IMR-90 (cell line): ENCODE results near the gene GPSM1.

ENCODE experiments used
- BHLHE40 ChIP-seq: fragments of 150-350 bp; IDR thresholded peaks from 2 replicates; pipeline ENCODE4 v1.6.1; 2016; ENCODE audit warnings: mild to moderate bottlenecking, low read depth, low read length
- CEBPB ChIP-seq: IDR thresholded peaks from 2 replicates; pipeline ENCODE4 v1.6.1; 2012; ENCODE audit warnings: low read depth, low read length, improper control_type of control experiment
- CTCF ChIP-seq: conservative IDR thresholded peaks from 2 replicates; pipeline ENCODE4 v1.5.1; 2012; ENCODE audit warnings: mild to moderate bottlenecking, low read depth, low read length, improper control_type of control experiment
- ELK1 ChIP-seq: fragments of 150-350 bp; IDR thresholded peaks from 2 replicates; pipeline ENCODE4 v1.6.1; 2016; ENCODE audit warnings: low read depth, mild to moderate bottlenecking, low read length, moderate library complexity, borderline replicate concordance
- NFE2L2 ChIP-seq: fragments of 150-350 bp; IDR thresholded peaks from 2 replicates; pipeline ENCODE4 v1.6.1; 2016; ENCODE audit warnings: low read depth, mild to moderate bottlenecking, low read length
- POLR2A ChIP-seq: IDR thresholded peaks from 2 replicates; pipeline ENCODE4 v1.6.1; 2012; ENCODE audit warnings: mild to moderate bottlenecking, low read depth, low read length
- RAD21 ChIP-seq: IDR thresholded peaks from 2 replicates; pipeline ENCODE4 v1.6.1; 2012; ENCODE audit warnings: low read length, improper control_type of control experiment
- RCOR1 ChIP-seq: IDR thresholded peaks from 2 replicates; pipeline ENCODE4 v1.6.1; 2012; ENCODE audit warnings: mild to moderate bottlenecking, low read length, improper control_type of control experiment; ENCODE audit not compliant: insufficient replicate concordance
- SMC3 ChIP-seq: fragments of 150-350 bp; IDR thresholded peaks from 2 replicates; pipeline ENCODE4 v1.6.1; 2016; ENCODE audit warnings: low read depth, mild to moderate bottlenecking, antibody characterized with exemption, low read length, moderate library complexity

- TF ChIP-seq RCOR1 (no peak), CTCF (no peak), BHLHE40 (no peak), NFE2L2 (no peak), POLR2A (no peak), RAD21 (no peak), SMC3 (no peak), CEBPB (no peak), ELK1 (no peak)
Observed at GRCh38 chr9:136303066-136303824, 24.1 kb upstream of the GPSM1 start.
